ENCODE measurements around the gene SSR2. TPM values are rescaled to one million over a fixed set of nuclear protein-coding genes. Genes with fewer than 3 reads are reported as not detected.

Gene SSR2
- total RNA-seq, 4 donors from 2014 or later, result 115 to 215 (median 179) TPM

- WGBS, 2 donors, result 70 to 87% methylated on average over 4 of the region's 4 CpGs
These were observed 5.8 kb upstream of the SSR2 start for GRCh38 chr1:156026588-156026987.

GRCh38 chr1:156025876-156026275 lies 5.1 kb upstream of the SSR2 start:
- no peaks in the 10 kb centered on the region for H3K36me3 ChIP-seq
- TF ChIP-seq, protein P1, sequence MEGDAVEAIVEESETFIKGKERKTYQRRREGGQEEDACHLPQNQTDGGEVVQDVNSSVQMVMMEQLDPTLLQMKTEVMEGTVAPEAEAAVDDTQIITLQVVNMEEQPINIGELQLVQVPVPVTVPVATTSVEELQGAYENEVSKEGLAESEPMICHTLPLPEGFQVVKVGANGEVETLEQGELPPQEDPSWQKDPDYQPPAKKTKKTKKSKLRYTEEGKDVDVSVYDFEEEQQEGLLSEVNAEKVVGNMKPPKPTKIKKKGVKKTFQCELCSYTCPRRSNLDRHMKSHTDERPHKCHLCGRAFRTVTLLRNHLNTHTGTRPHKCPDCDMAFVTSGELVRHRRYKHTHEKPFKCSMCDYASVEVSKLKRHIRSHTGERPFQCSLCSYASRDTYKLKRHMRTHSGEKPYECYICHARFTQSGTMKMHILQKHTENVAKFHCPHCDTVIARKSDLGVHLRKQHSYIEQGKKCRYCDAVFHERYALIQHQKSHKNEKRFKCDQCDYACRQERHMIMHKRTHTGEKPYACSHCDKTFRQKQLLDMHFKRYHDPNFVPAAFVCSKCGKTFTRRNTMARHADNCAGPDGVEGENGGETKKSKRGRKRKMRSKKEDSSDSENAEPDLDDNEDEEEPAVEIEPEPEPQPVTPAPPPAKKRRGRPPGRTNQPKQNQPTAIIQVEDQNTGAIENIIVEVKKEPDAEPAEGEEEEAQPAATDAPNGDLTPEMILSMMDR (IDR thresholded peaks at IDR 0.05), result peak in 5 of 6 experiments; percentile 18 to 51 (median 40)
- TF ChIP-seq POLR2A (IDR thresholded peaks at IDR 0.05), result no peak
- H3K4me3 ChIP-seq, result no peak overlapping the region
- H3K9me3 ChIP-seq, result no peaks in the 10 kb centered on the region
- no peak overlapping the region for H3K27ac ChIP-seq
- DNase-seq, result no peak
- no peaks in the 10 kb centered on the region for H3K27me3 ChIP-seq
- 14 to 24% methylated on average over 8 to 9 of the region's 9 CpGs for WGBS, 2 donors
- intact Hi-C loops (cut with DNase I), result no loop called here
- H3K4me1 ChIP-seq, result peaks cover 0 to 6% (median 0%) of the 10 kb centered on the region in 3 donors

More at GRCh38 chr1:156026588-156026987, 5.8 kb upstream of the SSR2 start:
- no peaks in the 10 kb centered on the region for H3K36me3 ChIP-seq
- TF ChIP-seq, protein P1 (IDR thresholded peaks at IDR 0.05), result no peak
- TF ChIP-seq POLR2A (IDR thresholded peaks at IDR 0.05), result no peak
- H3K27me3 ChIP-seq, result no peaks in the 10 kb centered on the region
- intact Hi-C loops (cut with DNase I), result no loop called here
- H3K4me1 ChIP-seq, result no peaks in the 10 kb centered on the region
- H3K9me3 ChIP-seq, result no peaks in the 10 kb centered on the region
- DNase-seq, result no peak
- H3K27ac ChIP-seq, result no peak overlapping the region
- no peak overlapping the region for H3K4me3 ChIP-seq

GRCh38 chr1:156024801-156025200 lies 4.0 kb upstream of the SSR2 start:
- Histone ChIP-seq H3K27me3 (no peaks in the 10 kb centered on the region), H3K9me3 (no peaks in the 10 kb centered on the region), H3K4me3 (no peak overlapping the region), H3K4me1 (peaks cover 5 to 12% (median 6%) of the 10 kb centered on the region in 3 donors), H3K27ac (no peak overlapping the region), H3K36me3 (no peaks in the 10 kb centered on the region)
- TF ChIP-seq, protein P1 (IDR thresholded peaks at IDR 0.05), result no peak
- no peak for TF ChIP-seq POLR2A (IDR thresholded peaks at IDR 0.05)
- intact Hi-C loops (cut with DNase I), result no loop called here
- DNase-seq, result no peak
- WGBS, 2 donors, result 79 to 89% methylated on average over 5 of the region's 5 CpGs

GRCh38 chr1:156021954-156022353 lies 1.2 kb upstream of the SSR2 start:
- Histone ChIP-seq H3K27me3 (no peaks in the 10 kb centered on the region), H3K9me3 (no peaks in the 10 kb centered on the region), H3K4me3 (no peak overlapping the region), H3K36me3 (peaks cover 0 to 26% (median 6%) of the 10 kb centered on the region in 3 donors), H3K4me1 (peaks cover 9 to 21% (median 11%) of the 10 kb centered on the region in 3 donors), H3K27ac (no peak overlapping the region)
- no peak for DNase-seq
- TF ChIP-seq POLR2A (IDR thresholded peaks at IDR 0.05), result no peak
- TF ChIP-seq, protein P1 (IDR thresholded peaks at IDR 0.05), result no peak
- 60 to 75% methylated on average over 2 of the region's 2 CpGs for WGBS, 2 donors
- intact Hi-C loops (cut with DNase I), result no loop called here

DNA sequence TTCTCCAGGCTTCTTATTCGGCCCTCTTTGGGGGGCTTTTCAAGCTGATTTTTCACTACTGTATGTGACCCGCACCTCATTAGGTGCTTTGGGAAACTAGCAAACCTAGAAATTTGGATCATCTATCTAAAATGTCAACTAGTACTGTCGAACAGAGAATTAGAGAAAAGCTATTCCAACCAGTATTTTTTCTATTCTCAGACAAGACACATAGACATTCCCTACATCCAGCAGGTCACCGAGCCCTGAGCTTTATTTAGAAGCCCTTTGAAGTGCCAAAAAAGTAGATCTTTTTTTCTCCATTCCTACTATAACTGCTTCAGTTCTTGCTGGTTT lies 310 bp upstream of the SSR2 start:
- WGBS, 2 donors, result 0 to 1% methylated on average over 4 of the region's 4 CpGs
- Histone ChIP-seq H3K27me3 (no peaks in the 10 kb centered on the region), H3K27ac (peak overlapping the region; percentile 84 to 96 (median 94)), H3K36me3 (peaks cover 0 to 35% (median 11%) of the 10 kb centered on the region in 3 donors), H3K4me3 (peak overlapping the region; percentile 66 to 98 (median 90)), H3K4me1 (peaks cover 9 to 21% (median 11%) of the 10 kb centered on the region in 3 donors), H3K9me3 (no peaks in the 10 kb centered on the region)
- DNase-seq, result no peak
- intact Hi-C loops (cut with DNase I), result no loop called here
- TF ChIP-seq, protein P1 (IDR thresholded peaks at IDR 0.05), result no peak
- no peak for TF ChIP-seq POLR2A (IDR thresholded peaks at IDR 0.05)
